Mesothelial cell of epicardium (in vitro differentiated cells): ENCODE measurements around the gene NWD2. TPM values are rescaled to one million over a fixed set of nuclear protein-coding genes. Genes with fewer than 3 reads are reported as not detected.

Source experiments
- DNase-seq, 2 experiments: peaks; one replicate each; pipeline ENCODE4 v3.0.0; 2021; ENCODE audit warnings: low spot score in 2 of 2; ENCODE audit not compliant: unreplicated experiment in 2 of 2
- H3K27ac Mint-ChIP-seq: 2 replicates; pipeline ENCODE4 v1.8.0; 2021; ENCODE audit warnings: mixed read lengths
- H3K27me3 Mint-ChIP-seq: 2 replicates; pipeline ENCODE4 v1.8.0; 2021; ENCODE audit warnings: low read depth, mixed read lengths
- H3K36me3 Mint-ChIP-seq: 2 replicates; pipeline ENCODE4 v1.8.0; 2021; ENCODE audit warnings: mixed read lengths
- H3K4me1 Mint-ChIP-seq: 2 replicates; pipeline ENCODE4 v1.8.0; 2021; ENCODE audit warnings: mixed read lengths
- H3K4me3 Mint-ChIP-seq: 2 replicates; pipeline ENCODE4 v1.8.0; 2021; ENCODE audit warnings: mild to moderate bottlenecking, moderate library complexity, mixed read lengths
- H3K9me3 Mint-ChIP-seq: 2 replicates; pipeline ENCODE4 v1.8.0; 2021; ENCODE audit warnings: mixed read lengths
- CTCF ChIP-seq: fragments of 200-600 bp; sonication (generic); IDR thresholded peaks from one replicate; pipeline ENCODE4 v1.5.0; 2021; ENCODE audit warnings: antibody characterized with exemption; ENCODE audit not compliant: unreplicated experiment
- total RNA-seq: library from RNA; stranded (reverse); gene quantifications from 3 replicates; pipeline ENCODE4 v1.2.1, GENCODE V29; 2021

Gene NWD2
- total RNA-seq, 1 donor from 2014 or later, result 0.02 TPM

- H3K9me3 Mint-ChIP-seq, result no peaks in the 10 kb centered on the region
- no peak for TF ChIP-seq CTCF
- H3K4me1 Mint-ChIP-seq, result peaks cover 1% of the 10 kb centered on the region
- no peak for DNase-seq
- H3K4me3 Mint-ChIP-seq, result no peak overlapping the region
- H3K36me3 Mint-ChIP-seq, result no peaks in the 10 kb centered on the region
- peaks cover 56% of the 10 kb centered on the region for H3K27me3 Mint-ChIP-seq
- no peak overlapping the region for H3K27ac Mint-ChIP-seq
These were observed 203.3 kb downstream of the NWD2 start for GRCh38 chr4:37447886-37448285.

GRCh38 chr4:37450309-37450708, 205.8 kb downstream of the NWD2 start:
- H3K4me3 Mint-ChIP-seq, result no peak overlapping the region
- peaks cover 11% of the 10 kb centered on the region for H3K4me1 Mint-ChIP-seq
- no peaks in the 10 kb centered on the region for H3K36me3 Mint-ChIP-seq
- no peak for DNase-seq
- peaks cover 58% of the 10 kb centered on the region for H3K27me3 Mint-ChIP-seq
- no peak for TF ChIP-seq CTCF
- no peak overlapping the region for H3K27ac Mint-ChIP-seq
- H3K9me3 Mint-ChIP-seq, result no peaks in the 10 kb centered on the region

GRCh38 chr4:37450911-37451310, 206.4 kb downstream of the NWD2 start:
- DNase-seq, result no peak
- TF ChIP-seq CTCF, result no peak
- Mint-ChIP-seq H3K36me3 (no peaks in the 10 kb centered on the region), H3K4me3 (no peak overlapping the region), H3K27me3 (peaks cover 58% of the 10 kb centered on the region), H3K27ac (no peak overlapping the region), H3K9me3 (no peaks in the 10 kb centered on the region), H3K4me1 (peaks cover 17% of the 10 kb centered on the region)

GRCh38 chr4:37451656-37452055, 207.1 kb downstream of the NWD2 start:
- Mint-ChIP-seq H3K36me3 (no peaks in the 10 kb centered on the region), H3K4me1 (peaks cover 23% of the 10 kb centered on the region), H3K9me3 (no peaks in the 10 kb centered on the region), H3K27ac (no peak overlapping the region), H3K4me3 (no peak overlapping the region), H3K27me3 (peaks cover 60% of the 10 kb centered on the region)
- DNase-seq, result no peak
- no peak for TF ChIP-seq CTCF

- Mint-ChIP-seq H3K27ac (peak overlapping the region; percentile 80), H3K4me3 (peak overlapping the region; percentile 73), H3K36me3 (no peaks in the 10 kb centered on the region), H3K27me3 (peaks cover 58% of the 10 kb centered on the region), H3K4me1 (peaks cover 24% of the 10 kb centered on the region), H3K9me3 (no peaks in the 10 kb centered on the region)
- TF ChIP-seq CTCF, result peak; percentile 48
- peak in 1 of 2 experiments; percentile 49 for DNase-seq
These were observed 208.4 kb downstream of the NWD2 start for GRCh38 chr4:37452952-37453280.
